Stimulated activated CD8-positive, alpha-beta memory T cell treated with anti-CD3 and anti-CD28 coated beads, Interleukin-7, amount 100 ng/mL, for 4 hours (primary cell): ENCODE data around the gene RRM1.
"Not testable (repeated sequence)": the region's sequence is repeated elsewhere in the genome, so short reads cannot be mapped to it uniquely, and the experiment has no call there.

Experiments used
- DNase-seq, 2 donors: peaks; one replicate each; pipeline ENCODE4 v3.0.0-alpha.2; 2020; ENCODE audit warnings: low read depth in 2 of 2

RRM1 gene

DNA sequence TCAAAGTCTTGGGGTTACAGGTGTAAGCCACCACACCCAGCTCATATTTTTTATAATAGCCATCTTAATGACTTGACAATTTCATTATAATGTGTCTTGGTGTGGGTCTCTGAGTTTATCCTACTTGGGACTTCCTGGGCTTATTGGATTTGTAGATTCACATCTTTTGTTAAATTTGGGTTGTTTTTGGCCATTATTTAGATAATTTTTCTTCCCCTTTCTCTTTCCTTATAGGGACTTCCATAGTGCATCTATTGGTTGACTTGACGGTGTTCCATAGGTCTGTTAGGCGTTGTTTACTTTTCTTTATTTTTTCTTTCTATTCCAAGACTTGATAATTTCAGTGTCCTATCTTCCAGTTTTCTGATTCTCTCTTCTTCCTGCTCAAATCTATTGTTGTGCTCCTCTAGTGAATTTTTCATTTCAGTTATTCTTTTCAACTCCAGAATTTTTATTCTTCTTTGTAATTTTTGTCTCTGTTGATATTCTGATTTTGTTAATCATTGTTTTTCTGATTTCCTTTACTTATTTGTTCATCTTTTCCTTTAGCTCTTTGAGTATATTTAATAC is 45.6 kb downstream of the RRM1 start:
- DNase-seq: no peak

- DNase-seq: no peak
Measured at GRCh38 chr11:4146070-4146771, 51.6 kb downstream of the RRM1 start.

DNA sequence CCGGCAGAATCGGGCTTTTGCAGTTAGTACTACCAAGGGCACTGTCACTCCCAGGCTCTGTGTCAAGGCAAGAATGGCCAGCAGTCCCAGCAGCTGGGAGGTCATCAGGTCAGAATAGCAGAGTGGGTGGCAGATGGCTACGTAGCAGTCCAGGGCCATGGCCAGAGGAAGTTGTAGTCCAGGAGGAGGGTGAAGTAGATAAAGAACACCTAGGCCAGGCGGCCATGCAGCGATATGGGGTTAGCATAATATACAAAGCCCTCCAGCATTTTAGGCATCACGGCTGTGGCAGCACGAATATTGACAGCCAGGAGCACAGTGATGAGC is 52.1 kb downstream of the RRM1 start:
- no peak for DNase-seq

DNA sequence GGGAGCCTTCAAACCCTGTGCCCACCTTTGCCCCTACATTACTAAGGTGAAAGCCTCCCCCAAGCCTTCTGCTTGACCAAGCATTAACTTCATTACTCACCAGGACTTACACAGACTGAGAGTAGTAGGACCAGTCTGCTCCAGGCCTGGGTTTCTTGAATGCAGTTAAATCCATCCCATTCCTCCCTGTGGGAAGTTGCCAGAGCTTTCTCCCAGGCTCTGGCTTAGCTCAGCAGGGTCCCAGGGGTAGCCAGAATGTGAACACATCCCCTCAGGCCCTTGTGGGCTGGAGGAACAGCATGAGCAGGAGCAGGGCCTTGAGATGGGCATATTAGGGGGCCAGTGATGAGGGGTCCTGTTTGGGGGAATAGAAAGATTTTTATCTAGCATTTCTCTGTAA is 59.9 kb downstream of the RRM1 start:
- DNase-seq: no peak

DNA sequence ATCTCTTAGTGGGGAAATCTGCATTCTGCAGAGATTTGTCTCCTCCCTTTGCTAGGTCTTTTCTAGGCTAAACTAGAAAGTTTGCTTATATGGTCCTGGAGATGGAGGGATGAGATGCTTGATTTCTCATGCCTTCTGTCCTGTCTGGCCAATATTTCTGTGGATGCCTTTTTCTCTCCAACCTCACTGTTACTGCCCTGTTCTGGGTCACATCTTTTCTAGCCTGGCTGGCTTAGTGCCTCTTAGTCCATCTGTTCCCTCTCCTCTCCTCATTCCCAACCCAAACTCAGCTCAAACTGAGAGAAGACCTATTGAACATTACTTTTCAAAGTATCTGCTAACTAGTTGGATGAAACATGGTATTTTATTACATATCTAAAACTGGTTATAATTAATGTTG is 62.0 kb downstream of the RRM1 start:
- no peak for DNase-seq

DNA sequence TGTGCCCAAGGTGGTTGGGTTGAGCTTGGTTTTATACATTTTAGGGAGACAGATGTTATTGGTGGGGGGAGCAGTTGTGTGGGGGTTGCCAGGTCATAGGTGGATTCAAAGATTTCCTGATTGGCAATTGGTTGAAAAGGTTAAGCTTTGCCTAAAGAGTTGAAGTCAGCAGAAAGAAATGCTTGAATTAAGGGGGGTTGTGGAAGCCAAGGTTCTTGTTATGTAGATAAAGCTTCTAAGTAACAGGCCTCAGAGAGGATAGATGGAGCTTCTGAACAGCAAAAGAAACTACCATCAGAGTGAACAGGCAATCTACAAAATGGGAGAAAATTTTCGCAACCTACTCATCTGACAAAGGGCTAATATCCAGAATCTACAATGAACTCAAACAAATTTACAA is 64.2 kb downstream of the RRM1 start:
- not testable (repeated sequence) for DNase-seq

DNA sequence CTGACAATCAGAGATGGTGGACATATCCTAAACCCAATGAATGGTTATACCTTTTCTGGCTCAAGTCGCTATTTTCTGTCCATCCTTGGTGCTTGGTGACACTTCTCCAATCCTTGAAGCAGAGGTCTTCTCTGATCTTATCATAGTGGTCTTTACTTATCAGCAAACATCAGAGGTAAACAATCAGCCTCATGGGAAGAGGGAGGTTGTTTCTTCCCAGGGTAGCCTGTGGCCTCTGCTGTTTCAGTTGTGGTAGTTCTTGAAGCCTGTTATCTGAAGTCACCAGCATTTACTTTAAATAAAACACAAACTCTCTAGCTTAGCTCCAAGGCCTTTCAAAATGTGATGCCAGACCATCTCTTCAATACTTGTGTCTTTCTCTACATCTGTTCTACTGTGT is 66.7 kb downstream of the RRM1 start:
- no peak for DNase-seq

GRCh38 chr11:4164884-4165590 is 70.4 kb downstream of the RRM1 start:
- no peak for DNase-seq

DNA sequence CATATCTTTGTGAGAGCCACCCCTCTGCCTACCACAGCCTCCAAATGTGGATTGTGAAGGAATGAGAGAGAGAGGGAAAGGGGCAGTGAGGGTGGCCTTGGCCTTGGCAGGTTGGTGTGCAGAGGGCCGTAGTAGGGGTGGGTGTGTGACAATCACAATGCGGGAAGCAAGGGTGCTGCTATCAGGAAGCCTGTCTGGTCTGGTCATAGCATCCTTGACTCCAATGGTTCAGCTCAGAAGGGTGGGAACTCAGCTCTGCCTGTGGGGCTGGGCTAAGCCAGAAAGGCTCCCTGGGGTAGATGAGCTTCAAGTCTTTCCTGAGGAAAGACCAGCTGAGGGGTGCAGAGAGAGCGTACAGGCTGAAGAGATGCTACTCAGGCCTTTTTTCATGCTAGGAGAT is 72.7 kb downstream of the RRM1 start:
- DNase-seq: no peak

- DNase-seq: no peak
Measured at GRCh38 chr11:4167758-4168157, 73.2 kb downstream of the RRM1 start.

- DNase-seq: not testable (repeated sequence)
Measured at GRCh38 chr11:4175620-4176350, 81.2 kb downstream of the RRM1 start.

DNA sequence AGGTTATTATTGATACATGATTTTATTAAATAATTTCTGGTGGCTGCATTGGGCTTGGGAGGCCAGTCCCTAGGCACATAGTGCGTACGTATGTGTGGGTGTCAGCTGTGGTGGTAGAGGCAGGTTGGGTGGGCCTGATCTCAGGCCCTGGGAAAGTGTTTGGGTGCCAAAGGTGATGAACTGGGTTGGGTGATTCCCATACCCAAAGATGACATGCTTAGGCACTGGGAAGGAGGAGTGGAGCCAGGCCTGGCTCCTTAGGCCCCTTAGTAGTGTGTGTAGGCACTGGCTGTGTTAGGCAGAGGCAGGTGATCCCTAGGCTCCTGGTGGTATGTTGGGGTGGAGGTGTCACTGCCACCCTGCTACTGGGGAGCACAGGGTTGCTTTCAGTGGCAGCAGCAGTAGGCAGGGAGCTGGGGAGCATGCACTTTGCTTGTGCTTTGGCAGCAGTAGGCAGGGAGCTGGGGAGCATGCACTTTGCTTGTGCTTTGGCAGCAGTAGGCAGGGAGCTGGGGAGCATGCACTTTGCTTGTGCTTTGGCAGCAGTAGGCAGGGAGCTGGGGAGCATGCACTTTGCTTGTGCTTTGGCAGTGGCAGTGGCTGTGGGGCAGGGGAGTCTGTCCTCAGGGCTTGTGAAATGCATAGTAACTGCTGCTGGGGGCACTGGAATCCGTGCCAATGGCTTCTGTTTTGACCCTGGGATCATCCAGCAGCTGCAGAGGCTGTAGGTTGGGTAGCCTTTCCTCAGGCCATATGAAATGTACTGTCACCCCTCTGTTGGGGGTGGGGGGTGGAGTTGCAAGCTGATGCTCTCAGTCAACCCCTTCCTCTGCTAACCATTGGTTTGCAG is 84.4 kb downstream of the RRM1 start:
- DNase-seq: no peak

GRCh38 chr11:4180441-4181183 is 86.0 kb downstream of the RRM1 start:
- DNase-seq: no peak

GRCh38 chr11:4181782-4182721 is 87.5 kb downstream of the RRM1 start:
- DNase-seq: no peak

GRCh38 chr11:4183410-4184057 is 88.9 kb downstream of the RRM1 start:
- DNase-seq: no peak

DNA sequence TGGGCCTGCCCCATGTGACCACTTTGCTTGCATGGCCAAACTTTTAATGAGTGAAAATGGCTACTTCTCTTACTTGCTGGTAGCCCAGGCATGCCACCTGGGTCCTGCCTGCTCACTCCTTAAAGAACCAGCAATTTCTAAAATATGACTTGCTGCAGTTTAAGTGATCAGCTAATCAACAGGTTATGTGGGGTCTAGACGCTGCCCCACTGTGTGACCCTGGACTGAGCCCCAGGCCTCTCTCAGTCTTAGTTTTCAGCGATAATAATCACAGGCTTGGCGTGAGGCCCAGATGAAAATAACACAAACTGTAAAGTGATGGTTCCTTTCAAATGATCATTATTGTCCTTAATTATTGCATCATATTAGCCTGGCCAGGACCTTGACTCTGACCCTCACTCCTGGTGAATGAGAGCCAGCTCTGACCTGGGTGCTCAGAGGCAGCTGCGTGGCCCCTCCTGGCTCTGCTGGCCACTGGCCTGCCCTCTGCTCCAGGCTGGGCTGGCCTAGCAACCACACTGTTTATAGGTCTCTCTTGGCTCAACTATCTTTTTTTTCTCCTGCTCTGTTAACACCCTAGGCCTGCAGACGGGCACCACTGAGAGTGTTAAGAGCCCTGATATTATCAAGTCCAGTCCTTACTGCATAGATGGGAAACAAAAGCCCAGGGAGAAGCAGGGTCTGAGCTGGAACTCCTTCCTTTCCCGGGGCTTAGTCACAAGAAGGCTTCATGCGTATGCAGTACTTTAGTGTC is 89.7 kb downstream of the RRM1 start:
- DNase-seq: no peak

- DNase-seq: no peak
Measured at GRCh38 chr11:4185561-4185960, 91.0 kb downstream of the RRM1 start.

GRCh38 chr11:4186464-4187054 is 92.0 kb downstream of the RRM1 start:
- no peak for DNase-seq
